ENCODE data around the gene CCNA1. TPM values are rescaled to one million over a fixed set of nuclear protein-coding genes. Genes with fewer than 3 reads are reported as not detected.

CCNA1 gene
- total and polyA plus RNA-seq, 10 of the 15 experiments (the other 5 are each of a cell fraction or from before 2014, with no cell fraction given) = 0.38 to 6.0 (median 1.1) TPM

DNA sequence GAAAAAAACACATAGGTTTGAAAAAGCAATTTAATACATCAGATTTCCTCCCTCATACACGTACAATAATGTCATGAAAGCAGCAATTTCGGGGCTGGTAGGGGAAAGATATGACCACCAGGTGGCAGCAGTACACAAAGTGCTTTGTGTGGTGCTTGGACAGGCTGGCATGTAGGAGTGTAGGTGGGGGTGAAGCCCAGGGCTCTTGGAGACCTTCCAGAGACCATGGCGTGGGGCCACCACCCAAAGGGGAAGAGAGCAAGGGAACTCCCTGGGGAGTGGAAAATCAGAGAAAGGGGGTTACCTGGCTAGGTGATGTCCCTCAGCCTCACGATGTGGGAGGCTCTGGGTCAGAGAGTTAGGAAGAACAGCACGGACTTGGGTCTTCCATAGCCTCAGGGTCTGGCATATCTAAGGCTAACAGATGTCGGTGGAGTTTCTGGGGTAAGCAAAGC lies 11.8 kb upstream of the CCNA1 start (continued):
- TF ChIP-seq, protein P1, sequence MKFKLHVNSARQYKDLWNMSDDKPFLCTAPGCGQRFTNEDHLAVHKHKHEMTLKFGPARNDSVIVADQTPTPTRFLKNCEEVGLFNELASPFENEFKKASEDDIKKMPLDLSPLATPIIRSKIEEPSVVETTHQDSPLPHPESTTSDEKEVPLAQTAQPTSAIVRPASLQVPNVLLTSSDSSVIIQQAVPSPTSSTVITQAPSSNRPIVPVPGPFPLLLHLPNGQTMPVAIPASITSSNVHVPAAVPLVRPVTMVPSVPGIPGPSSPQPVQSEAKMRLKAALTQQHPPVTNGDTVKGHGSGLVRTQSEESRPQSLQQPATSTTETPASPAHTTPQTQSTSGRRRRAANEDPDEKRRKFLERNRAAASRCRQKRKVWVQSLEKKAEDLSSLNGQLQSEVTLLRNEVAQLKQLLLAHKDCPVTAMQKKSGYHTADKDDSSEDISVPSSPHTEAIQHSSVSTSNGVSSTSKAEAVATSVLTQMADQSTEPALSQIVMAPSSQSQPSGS (IDR thresholded peaks at IDR 0.05; ENCODE audit: low read length) = no peak
- TF ChIP-seq REST (IDR thresholded peaks at IDR 0.05; ENCODE audit: low read depth, low read length) = no peak
- TF ChIP-seq MXI1 (IDR thresholded peaks at IDR 0.05; ENCODE audit: low read depth, low read length) = no peak
- no peak for TF ChIP-seq PML (IDR thresholded peaks at IDR 0.05; ENCODE audit: low read length)
- TF ChIP-seq ZNF274 (IDR thresholded peaks at IDR 0.05; ENCODE audit: insufficient read depth, insufficient read length) = no peak
- 0 out of 2 replicates have a peak, but pooled peaks have one; percentile 30 for TF ChIP-seq SMARCA5 (IDR thresholded peaks at IDR 0.05)
- TF ChIP-seq BRCA1 (IDR thresholded peaks at IDR 0.05; ENCODE audit: low read depth, low read length) = no peak
- TF ChIP-seq RAD51 (IDR thresholded peaks at IDR 0.05) = no peak
- no peak for TF ChIP-seq ZBED1 (IDR thresholded peaks at IDR 0.05; ENCODE audit: borderline replicate concordance)
- no peak for TF ChIP-seq SUZ12 (IDR thresholded peaks at IDR 0.05; ENCODE audit: unreplicated experiment)
- TF ChIP-seq NFXL1 (IDR thresholded peaks at IDR 0.05; ENCODE audit: borderline replicate concordance) = no peak
- no peak for TF ChIP-seq SPI1 (IDR thresholded peaks at IDR 0.05; ENCODE audit: borderline replicate concordance, insufficient read depth, low read depth, low read length)
- TF ChIP-seq, protein P2, sequence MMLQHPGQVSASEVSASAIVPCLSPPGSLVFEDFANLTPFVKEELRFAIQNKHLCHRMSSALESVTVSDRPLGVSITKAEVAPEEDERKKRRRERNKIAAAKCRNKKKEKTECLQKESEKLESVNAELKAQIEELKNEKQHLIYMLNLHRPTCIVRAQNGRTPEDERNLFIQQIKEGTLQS (IDR thresholded peaks at IDR 0.05; ENCODE audit: borderline replicate concordance, extremely low read depth, low read depth, low read length) = no peak
- TF ChIP-seq ZNF384 (IDR thresholded peaks at IDR 0.05; ENCODE audit: borderline replicate concordance, low read depth, low read length) = no peak
- TF ChIP-seq RFX5 (IDR thresholded peaks at IDR 0.05; ENCODE audit: low read depth, low read length) = 0 out of 2 replicates have a peak, but pooled peaks have one; percentile 14
- no peak for TF ChIP-seq CBFB (IDR thresholded peaks at IDR 0.05; ENCODE audit: low read depth)
- no peak for TF ChIP-seq PRDM15 (CRISPR knock-in tag; IDR thresholded peaks at IDR 0.05)
- TF ChIP-seq GATAD2B (conservative IDR thresholded peaks at IDR 0.05; ENCODE audit: low read depth) = no peak
- no peak for TF ChIP-seq JUND (IDR thresholded peaks at IDR 0.05; ENCODE audit: low read depth, low read length)
- no peak for TF ChIP-seq KAT2A (conservative IDR thresholded peaks at IDR 0.05; ENCODE audit: control insufficient read depth, low read depth, low read length)
- no peak for TF ChIP-seq RBBP5 (conservative IDR thresholded peaks at IDR 0.05)
- no peak for TF ChIP-seq MYC (IDR thresholded peaks at IDR 0.05; ENCODE audit: insufficient read depth, insufficient read length, insufficient replicate concordance, low read length, severe bottlenecking)

Data from GM12878 (cell line).